GM19467 (cell line): Measurements from ENCODE around the gene ENTPD7.

ENCODE experiments used
- ATAC-seq: cut with Tn5 transposase; IDR thresholded peaks from one replicate; pipeline ENCODE4 v1.9.1; 2021; ENCODE audit warnings: mild to moderate bottlenecking, moderate library complexity; ENCODE audit not compliant: unreplicated experiment

Gene ENTPD7

DNA sequence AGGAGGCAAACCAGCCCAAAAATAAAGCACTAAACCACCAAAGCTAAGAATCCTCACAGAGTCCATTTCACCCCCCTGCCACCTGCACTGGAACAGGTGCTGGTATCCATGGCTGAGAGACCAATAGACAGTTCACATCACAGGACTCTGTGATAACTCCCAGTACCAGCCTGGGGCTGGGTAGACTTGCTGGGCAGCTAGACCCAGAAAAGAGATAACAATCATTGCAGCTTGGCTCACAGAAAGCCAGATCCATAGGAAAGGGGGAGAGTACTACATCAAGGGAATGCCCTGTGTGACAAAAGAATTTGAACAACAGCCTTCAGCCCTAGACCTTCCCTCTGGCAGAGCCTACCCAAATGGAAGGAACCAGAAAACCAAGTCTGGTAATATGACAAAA, 25.5 kb upstream of the ENTPD7 start:
- ATAC-seq, result no peak

GRCh38 chr10:99647601-99648151, 11.6 kb upstream of the ENTPD7 start:
- ATAC-seq, result no peak

- ATAC-seq, result no peak
Measured at GRCh38 chr10:99648717-99649116, 10.6 kb upstream of the ENTPD7 start.

DNA sequence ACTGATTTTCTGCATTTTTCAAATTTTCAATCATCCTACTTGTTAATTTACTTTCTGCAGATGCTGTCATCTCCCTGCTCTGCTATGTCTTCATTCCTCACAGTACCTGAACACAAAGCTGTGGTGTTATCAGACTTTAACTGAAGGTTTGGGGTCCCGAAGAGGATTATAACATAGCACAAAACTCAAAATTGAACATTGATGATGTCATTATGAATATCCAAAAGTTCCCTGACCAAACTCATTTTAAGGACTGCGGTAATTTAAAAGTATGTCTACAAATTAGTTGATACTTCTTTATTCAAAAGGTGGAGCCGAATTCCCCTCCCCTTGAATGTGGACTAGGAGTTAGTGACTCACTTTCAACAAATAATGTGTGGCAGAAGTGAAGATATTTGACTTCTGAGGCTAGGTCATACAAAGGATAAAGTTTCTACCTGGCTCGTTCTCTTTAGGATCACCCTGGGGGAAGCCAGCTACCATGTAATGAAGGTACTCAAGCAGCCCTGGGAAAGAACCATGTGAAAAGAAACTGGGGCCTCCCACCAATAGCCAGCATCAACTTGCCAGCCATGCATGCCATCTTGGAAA, 6.4 kb upstream of the ENTPD7 start:
- ATAC-seq, result no peak

DNA sequence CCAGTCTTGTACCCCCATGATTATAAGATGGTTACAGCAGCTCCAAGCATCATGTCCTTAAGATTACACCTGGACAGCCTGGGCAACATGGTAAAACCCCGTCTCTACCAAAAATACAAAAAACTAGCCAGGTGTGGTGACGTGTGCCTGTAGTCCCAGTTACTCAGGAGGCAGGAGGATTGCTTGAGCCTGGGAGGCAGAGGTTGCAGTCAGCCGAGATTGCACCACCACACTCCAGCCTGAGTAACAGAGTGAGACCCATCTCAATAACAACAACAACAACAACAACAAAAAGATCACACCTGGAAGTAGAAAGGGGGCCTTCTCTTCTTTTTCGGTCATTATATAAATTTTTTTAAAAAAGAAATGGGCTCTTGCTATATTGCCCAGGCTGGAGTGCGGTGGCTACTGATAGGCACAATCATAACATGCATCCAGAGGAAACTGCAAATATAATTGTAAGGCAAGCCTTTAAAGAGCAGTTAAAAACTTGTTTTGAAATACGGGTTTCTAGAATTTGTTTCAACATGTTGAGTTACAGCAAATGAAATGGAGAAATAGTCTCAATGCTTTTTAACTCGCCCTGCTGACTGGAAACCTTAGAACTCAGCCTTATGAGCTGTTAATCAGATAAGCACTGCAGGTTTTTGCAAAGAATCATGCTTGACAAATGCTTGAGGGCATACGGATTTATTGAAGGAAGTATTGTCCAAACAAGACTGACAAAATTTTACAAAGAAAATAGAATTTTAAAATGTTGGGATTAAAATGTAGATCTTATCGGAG, 4.7 kb upstream of the ENTPD7 start:
- no peak for ATAC-seq

DNA sequence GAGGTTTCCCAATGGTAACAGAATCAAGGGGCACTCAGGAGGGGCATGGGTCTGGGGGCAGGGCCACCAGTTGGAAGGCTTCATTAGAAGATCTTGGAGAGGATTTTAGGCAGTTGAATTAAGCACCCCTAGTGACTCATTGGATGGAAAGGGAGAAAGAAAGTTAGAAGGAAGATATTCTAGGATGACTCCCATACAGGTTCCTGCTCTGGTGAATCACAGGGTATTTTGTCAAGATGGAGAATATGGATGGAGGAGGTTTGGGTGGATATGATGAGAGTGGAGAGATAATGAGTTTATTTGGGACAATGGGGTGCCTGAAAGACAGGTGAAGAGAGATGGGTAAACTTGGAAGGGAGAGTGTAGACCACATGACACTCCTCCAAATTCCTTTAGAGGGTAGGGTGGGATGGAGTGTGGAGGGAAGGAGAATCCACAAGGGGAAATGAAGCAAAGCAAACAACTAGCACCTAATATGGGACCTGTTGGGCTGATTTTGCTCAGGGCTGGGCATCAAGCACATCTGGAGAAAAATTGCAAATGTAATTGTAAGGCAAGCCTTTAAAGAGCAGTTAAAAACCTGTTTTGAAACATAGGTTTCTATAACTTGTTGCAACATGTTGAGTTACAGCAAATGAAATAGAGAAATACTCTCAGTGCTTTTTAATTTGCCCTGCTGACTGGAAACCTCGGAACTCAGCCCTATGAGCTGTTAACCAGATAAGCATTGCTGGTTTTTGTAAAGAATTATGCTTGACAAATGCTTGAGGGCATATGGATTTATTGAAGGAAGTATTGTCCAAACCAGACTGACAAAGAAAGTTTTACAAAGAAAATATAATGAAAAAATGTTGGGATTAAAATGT, 2.9 kb upstream of the ENTPD7 start:
- ATAC-seq, result no peak

DNA sequence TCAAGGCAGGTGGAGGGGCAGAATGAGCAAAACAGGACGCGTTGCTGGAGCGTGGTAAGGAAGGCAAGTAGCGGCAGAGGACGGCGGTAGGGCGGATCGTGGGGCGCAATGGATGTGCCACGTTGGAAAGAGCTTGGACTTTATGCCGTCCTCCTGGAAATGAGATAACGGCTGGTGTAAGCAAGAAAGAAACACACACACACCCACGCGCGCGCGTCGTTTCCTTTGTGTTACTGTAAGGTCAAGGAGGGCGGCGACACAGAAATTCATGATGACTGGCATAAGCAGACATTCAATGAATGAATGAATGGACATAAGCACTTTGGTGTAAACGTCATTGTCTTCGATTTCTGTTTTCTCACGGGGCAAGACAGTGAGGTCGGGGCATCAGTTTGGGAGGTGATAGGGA, 683 bp upstream of the ENTPD7 start:
- ATAC-seq, result no peak

DNA sequence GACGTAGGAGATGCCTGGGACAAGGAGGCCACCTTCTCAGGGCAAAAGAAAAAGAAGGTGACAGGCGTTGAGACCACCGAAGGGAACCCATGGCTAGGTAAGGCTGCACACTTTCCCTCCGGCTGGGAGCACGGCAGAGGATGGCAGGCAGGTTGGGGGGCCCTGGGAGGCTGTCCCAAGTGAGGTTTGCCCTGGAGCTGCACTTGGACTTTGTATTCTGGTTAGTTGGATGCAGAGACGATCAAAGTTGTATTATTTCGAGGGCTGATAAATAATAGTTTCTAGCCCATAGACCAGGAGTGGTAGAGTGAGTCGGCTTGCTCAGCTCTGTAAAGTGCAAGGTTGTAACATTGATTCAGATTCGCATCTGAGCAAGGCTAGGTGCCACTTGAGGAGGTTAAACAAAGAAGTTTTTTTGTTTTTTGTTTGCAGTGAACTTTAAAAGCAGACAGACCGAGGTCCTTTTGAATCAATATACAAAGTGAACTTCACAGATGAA, 608 bp downstream of the ENTPD7 start:
- no peak for ATAC-seq

GRCh38 chr10:99660662-99661376, 1.5 kb downstream of the ENTPD7 start:
- no peak for ATAC-seq

- ATAC-seq, result no peak
Measured at GRCh38 chr10:99661377-99661763, 2.1 kb downstream of the ENTPD7 start.

DNA sequence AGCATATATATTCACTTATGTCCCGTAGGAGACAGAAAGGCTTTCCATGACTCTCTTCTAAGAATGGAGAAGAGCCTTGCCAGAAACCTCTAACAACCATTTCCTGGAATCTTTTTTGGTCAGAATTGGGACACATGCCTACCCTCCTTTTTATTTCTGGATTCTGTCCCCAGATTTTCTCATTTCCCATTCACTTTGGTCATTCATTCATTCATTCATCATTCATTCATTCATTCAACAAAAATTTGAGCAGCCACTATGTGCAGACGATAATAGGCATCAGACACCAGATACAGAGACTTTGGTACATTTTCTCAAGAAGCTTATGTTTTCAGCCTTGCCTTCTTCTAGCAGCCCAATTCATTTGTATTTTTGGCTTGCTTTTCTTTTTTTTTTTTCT, 6.0 kb downstream of the ENTPD7 start:
- no peak for ATAC-seq

- no peak for ATAC-seq
Measured at GRCh38 chr10:99667108-99667751, 7.9 kb downstream of the ENTPD7 start.

- ATAC-seq, result no peak
Measured at GRCh38 chr10:99671386-99671785, 12.1 kb downstream of the ENTPD7 start.

DNA sequence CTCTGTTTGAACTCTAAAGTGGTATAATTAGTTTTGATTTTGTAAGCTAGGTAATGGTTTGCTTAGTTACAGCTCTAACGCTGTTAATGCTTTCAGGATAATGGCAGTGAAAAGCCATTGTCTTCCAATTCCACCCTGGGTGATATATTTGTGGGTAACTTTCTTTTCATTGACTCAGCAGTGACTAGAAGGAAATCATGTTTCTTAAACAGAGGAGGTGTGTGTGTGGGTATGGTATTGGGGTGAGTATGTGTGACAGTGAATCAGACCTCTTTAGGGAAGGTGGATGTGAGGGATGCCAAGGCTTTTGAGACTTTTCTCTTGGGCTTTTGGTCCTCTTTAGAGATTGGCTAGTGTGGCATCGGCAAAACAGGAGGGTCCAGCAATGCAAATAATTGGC, 13.6 kb downstream of the ENTPD7 start:
- ATAC-seq, result no peak

GRCh38 chr10:99673492-99673891, 14.2 kb downstream of the ENTPD7 start:
- no peak for ATAC-seq

DNA sequence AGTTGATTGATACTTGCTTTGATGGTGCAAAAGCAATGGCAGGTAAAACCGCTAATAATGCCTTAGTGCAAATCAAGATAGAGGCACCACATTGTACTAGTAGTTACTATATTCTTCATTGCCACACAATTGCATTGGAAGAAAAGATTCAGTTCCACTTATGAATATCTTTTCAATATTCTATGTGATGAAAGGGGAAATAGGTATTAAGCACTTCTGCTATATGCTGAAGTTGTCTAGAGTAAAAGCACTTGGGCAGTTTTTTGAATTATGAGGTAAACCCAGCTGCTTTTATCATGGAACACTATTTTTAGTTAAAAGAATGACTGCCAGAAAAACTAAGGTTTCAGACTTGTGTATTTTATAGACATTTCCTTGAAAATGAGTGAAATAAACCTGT, 15.5 kb downstream of the ENTPD7 start:
- no peak for ATAC-seq

DNA sequence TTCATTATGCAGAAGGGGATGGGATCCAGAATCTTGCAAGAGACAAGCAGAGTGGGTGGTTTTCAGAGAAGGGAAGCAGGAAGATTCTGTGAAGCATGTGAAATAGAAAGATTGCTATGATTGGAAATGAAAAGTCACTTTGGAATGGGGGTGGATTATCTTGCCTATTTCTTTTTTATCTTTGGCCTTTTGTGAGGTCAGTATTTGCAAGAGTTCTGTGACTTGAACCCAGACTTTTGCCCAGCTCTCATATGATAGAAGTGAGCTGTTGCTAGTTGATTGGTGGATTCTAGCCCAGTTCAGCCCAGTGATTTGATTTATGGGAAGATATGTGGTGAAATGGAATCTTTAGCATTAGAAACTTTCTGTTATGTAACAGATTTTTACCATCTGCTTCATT, 17.1 kb downstream of the ENTPD7 start:
- no peak for ATAC-seq

DNA sequence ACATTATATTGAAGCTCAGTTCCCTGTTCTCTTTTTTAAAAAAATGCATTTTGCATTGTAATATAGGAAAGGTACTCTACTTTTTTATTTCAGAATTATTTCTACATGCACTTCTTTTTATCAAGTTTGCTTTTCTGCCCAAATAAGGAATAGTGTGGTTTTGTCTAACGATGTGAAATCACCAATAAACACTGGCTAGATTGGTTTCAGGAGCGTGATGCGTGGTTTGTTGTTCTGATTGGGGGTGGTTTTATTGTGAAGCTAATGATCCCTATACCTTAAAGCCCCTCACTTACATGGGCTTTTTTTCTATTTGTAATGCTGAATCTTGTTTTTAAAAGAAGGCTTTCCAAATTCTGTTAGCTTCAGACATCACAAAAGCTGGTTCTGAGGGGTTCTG, 17.6 kb downstream of the ENTPD7 start:
- no peak for ATAC-seq

- no peak for ATAC-seq
Measured at GRCh38 chr10:99678921-99679320, 19.6 kb downstream of the ENTPD7 start.

- no peak for ATAC-seq
Measured at GRCh38 chr10:99681553-99681952, 22.2 kb downstream of the ENTPD7 start.
